MM.1S (cell line): ENCODE results near the gene NUP188.
"Not testable (repeated sequence)": the region's sequence is repeated elsewhere in the genome, so short reads cannot be mapped to it uniquely, and the experiment has no call there.

ENCODE experiments used
- EZH2 ChIP-seq: fragments of 300-600 bp; sonication (generic); optimal IDR thresholded peaks from 2 replicates; pipeline ENCODE3; 2017; ENCODE audit warnings: low read depth, mild to moderate bottlenecking, antibody characterized with exemption, low read length, mixed read lengths
- EZH2phosphoT487 ChIP-seq: fragments of 300-600 bp; sonication (generic); IDR thresholded peaks from 2 replicates; pipeline ENCODE4 v1.6.1; 2018; ENCODE audit warnings: antibody characterized with exemption, low read length
- TF ChIP-seq, protein P1 (sequence below): fragments of 300-600 bp; sonication (generic); IDR thresholded peaks from 2 replicates; pipeline ENCODE4 v1.5.1; 2016; ENCODE audit warnings: antibody characterized with exemption, low read length, mixed read lengths

- TF ChIP-seq, protein P1, sequence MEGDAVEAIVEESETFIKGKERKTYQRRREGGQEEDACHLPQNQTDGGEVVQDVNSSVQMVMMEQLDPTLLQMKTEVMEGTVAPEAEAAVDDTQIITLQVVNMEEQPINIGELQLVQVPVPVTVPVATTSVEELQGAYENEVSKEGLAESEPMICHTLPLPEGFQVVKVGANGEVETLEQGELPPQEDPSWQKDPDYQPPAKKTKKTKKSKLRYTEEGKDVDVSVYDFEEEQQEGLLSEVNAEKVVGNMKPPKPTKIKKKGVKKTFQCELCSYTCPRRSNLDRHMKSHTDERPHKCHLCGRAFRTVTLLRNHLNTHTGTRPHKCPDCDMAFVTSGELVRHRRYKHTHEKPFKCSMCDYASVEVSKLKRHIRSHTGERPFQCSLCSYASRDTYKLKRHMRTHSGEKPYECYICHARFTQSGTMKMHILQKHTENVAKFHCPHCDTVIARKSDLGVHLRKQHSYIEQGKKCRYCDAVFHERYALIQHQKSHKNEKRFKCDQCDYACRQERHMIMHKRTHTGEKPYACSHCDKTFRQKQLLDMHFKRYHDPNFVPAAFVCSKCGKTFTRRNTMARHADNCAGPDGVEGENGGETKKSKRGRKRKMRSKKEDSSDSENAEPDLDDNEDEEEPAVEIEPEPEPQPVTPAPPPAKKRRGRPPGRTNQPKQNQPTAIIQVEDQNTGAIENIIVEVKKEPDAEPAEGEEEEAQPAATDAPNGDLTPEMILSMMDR, result not testable (repeated sequence)
- not testable (repeated sequence) for TF ChIP-seq EZH2, EZH2phosphoT487
These were observed 2.5 kb upstream of the NUP188 start for GRCh38 chr9:128944966-128945365.
